GM19372 (cell line): Measurements from ENCODE around the gene TEN1.
"Not testable (repeated sequence)": the region's sequence is repeated elsewhere in the genome, so short reads cannot be mapped to it uniquely, and the experiment has no call there.

Experiments used
- ATAC-seq: cut with Tn5 transposase; IDR thresholded peaks from one replicate; pipeline ENCODE4 v1.9.1; 2021; ENCODE audit warnings: mild to moderate bottlenecking, low read depth, moderate library complexity; ENCODE audit not compliant: unreplicated experiment

Gene TEN1

GRCh38 chr17:76022973-76023899 lies 44.2 kb downstream of the TEN1 start:
- ATAC-seq = no peak

- no peak for ATAC-seq
Measured at GRCh38 chr17:76023900-76024237, 44.8 kb downstream of the TEN1 start.

- ATAC-seq = no peak
Measured at GRCh38 chr17:76024353-76024752, 45.3 kb downstream of the TEN1 start.

GRCh38 chr17:76025294-76025693 lies 46.3 kb downstream of the TEN1 start:
- ATAC-seq = no peak

GRCh38 chr17:76026714-76027158 lies 47.7 kb downstream of the TEN1 start:
- ATAC-seq = no peak

GRCh38 chr17:76027159-76027839 lies 48.3 kb downstream of the TEN1 start, which contains the start of gene EVPL:
Gene EVPL (minus strand): TSS chr17:76027306. CDS start chr17:76027198, 108 bp downstream.
- no peak for ATAC-seq

GRCh38 chr17:76032073-76032779 lies 53.2 kb downstream of the TEN1 start:
- no peak for ATAC-seq

GRCh38 chr17:76032780-76033108 lies 53.7 kb downstream of the TEN1 start:
- ATAC-seq = no peak

- no peak for ATAC-seq
Measured at GRCh38 chr17:76033139-76033538, 54.1 kb downstream of the TEN1 start.

GRCh38 chr17:76034428-76035350 lies 55.6 kb downstream of the TEN1 start:
- ATAC-seq = no peak

GRCh38 chr17:76036497-76037261 lies 57.6 kb downstream of the TEN1 start:
- no peak for ATAC-seq

- no peak for ATAC-seq
Measured at GRCh38 chr17:76038050-76038449, 59.0 kb downstream of the TEN1 start.

- no peak for ATAC-seq
Measured at GRCh38 chr17:76039121-76039520, 60.1 kb downstream of the TEN1 start.

GRCh38 chr17:76040376-76040775 lies 61.3 kb downstream of the TEN1 start:
- no peak for ATAC-seq

- ATAC-seq = not testable (repeated sequence)
Measured at GRCh38 chr17:76042868-76043267, 63.8 kb downstream of the TEN1 start.

- ATAC-seq = not testable (repeated sequence)
Measured at GRCh38 chr17:76044475-76045007, 65.5 kb downstream of the TEN1 start.

- no peak for ATAC-seq
Measured at GRCh38 chr17:76046064-76046463, 67.0 kb downstream of the TEN1 start.

- no peak for ATAC-seq
Measured at GRCh38 chr17:76048025-76048605, 69.1 kb downstream of the TEN1 start.

GRCh38 chr17:76048711-76049110 lies 69.7 kb downstream of the TEN1 start:
- no peak for ATAC-seq
